Right lung (tissue), 5 donors: ENCODE results near the gene PRSS3. TPM values are rescaled to one million over a fixed set of nuclear protein-coding genes. Genes with fewer than 3 reads are reported as not detected.
"Not testable (repeated sequence)": the region's sequence is repeated elsewhere in the genome, so short reads cannot be mapped to it uniquely, and the experiment has no call there.

Experiments
- DNase-seq, 2 donors: peaks; one replicate each; pipeline ENCODE4 v3.0.0-alpha.2; 2013
- polyA plus RNA-seq, 5 donors: library from polyadenylated mRNA; unstranded; fragments of 120-200 nt; gene quantifications; one replicate each; pipeline versions ENCODE4 v1.2.1 to v1.2.3, GENCODE V29; 2013; ENCODE audit warnings: inconsistent platforms in 1 of 5, low replicate concordance in 1 of 5; ENCODE audit not compliant: insufficient read length in 5 of 5, insufficient read depth in 1 of 5

PRSS3 gene
- polyA plus RNA-seq, 5 donors: 0.29 to 0.83 (median 0.63) TPM; not detected in 2

GRCh38 chr9:33817327-33818166 lies 22.2 kb downstream of the PRSS3 start:
- peak; percentile 69 to 72 for DNase-seq

- DNase-seq: peak; percentile 30 to 44
Observed at GRCh38 chr9:33818167-33818846, 22.9 kb downstream of the PRSS3 start.

- DNase-seq: no peak
Observed at GRCh38 chr9:33818847-33819500, 23.6 kb downstream of the PRSS3 start.

GRCh38 chr9:33820231-33820745 lies 24.9 kb downstream of the PRSS3 start:
- no peak for DNase-seq

- no peak for DNase-seq
Observed at GRCh38 chr9:33823801-33824200, 28.4 kb downstream of the PRSS3 start.

- DNase-seq: not testable (repeated sequence)
Observed at GRCh38 chr9:33827285-33827684, 31.9 kb downstream of the PRSS3 start.

- not testable (repeated sequence) for DNase-seq
Observed at GRCh38 chr9:33829641-33830230, 34.4 kb downstream of the PRSS3 start.

GRCh38 chr9:33835625-33836260 lies 40.4 kb downstream of the PRSS3 start:
- DNase-seq: no peak

GRCh38 chr9:33836261-33836660 lies 40.9 kb downstream of the PRSS3 start:
- DNase-seq: not testable (repeated sequence)

- DNase-seq: no peak
Observed at GRCh38 chr9:33837138-33837537, 41.8 kb downstream of the PRSS3 start.

- DNase-seq: no peak
Observed at GRCh38 chr9:33840381-33840780, 45.0 kb downstream of the PRSS3 start.

GRCh38 chr9:33843312-33843961 lies 48.1 kb downstream of the PRSS3 start:
- no peak for DNase-seq

- DNase-seq: no peak
Observed at GRCh38 chr9:33846231-33846630, 50.9 kb downstream of the PRSS3 start.

- not testable (repeated sequence) for DNase-seq
Observed at GRCh38 chr9:33847894-33848205, 52.5 kb downstream of the PRSS3 start.

Other genes starting within 250 kb of the PRSS3 start
- 10 to 100 TPM; 50.7 to 56.6 (median 52.2) TPM for gene UBE2R2, start 21.6 kb downstream of the PRSS3 start, polyA plus RNA-seq